GM21717 (cell line): ENCODE data around the gene ANGPTL2.

ENCODE experiments used
- ATAC-seq: cut with Tn5 transposase; IDR thresholded peaks from one replicate; pipeline ENCODE4 v1.9.1; 2021; ENCODE audit warnings: mild to moderate bottlenecking, moderate library complexity; ENCODE audit not compliant: unreplicated experiment

ANGPTL2 gene

GRCh38 chr9:127099664-127100063 lies 22.8 kb downstream of the ANGPTL2 start:
- no peak for ATAC-seq

DNA sequence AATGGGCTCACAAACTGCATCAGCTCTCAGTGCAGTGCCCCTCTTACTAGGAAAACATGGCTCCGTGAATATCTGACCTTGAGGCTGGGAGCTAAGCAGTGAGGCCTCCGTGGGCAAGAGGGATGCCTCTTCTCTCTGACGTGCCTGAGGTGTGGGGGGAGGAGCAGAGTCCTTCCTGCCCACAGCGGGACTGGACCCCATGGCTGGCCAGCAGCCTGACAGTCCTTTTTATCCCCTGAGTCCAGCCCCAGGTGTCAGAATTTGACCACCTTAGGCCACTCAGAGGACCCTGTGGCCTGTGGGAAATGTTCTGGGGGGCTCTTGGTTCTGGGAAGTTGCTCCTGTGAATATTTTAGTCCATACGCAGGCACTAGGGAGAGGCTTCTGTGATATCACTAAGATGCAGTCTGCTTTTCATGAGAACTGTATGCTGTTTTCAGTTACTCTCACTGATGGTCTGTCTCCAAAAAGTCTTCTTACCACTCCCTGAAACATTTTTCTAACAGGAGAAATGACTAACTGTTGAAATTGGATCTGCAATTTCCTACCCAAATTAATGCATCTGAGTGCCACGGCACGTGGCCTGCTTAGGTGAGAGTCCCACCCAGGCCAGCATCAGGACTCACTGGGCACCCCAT lies 23.4 kb downstream of the ANGPTL2 start:
- no peak for ATAC-seq

GRCh38 chr9:127097683-127098082 lies 24.8 kb downstream of the ANGPTL2 start:
- ATAC-seq, result no peak

- ATAC-seq, result no peak
Measured at GRCh38 chr9:127096208-127096607, 26.2 kb downstream of the ANGPTL2 start.

- no peak for ATAC-seq
Measured at GRCh38 chr9:127095411-127095810, 27.0 kb downstream of the ANGPTL2 start.

DNA sequence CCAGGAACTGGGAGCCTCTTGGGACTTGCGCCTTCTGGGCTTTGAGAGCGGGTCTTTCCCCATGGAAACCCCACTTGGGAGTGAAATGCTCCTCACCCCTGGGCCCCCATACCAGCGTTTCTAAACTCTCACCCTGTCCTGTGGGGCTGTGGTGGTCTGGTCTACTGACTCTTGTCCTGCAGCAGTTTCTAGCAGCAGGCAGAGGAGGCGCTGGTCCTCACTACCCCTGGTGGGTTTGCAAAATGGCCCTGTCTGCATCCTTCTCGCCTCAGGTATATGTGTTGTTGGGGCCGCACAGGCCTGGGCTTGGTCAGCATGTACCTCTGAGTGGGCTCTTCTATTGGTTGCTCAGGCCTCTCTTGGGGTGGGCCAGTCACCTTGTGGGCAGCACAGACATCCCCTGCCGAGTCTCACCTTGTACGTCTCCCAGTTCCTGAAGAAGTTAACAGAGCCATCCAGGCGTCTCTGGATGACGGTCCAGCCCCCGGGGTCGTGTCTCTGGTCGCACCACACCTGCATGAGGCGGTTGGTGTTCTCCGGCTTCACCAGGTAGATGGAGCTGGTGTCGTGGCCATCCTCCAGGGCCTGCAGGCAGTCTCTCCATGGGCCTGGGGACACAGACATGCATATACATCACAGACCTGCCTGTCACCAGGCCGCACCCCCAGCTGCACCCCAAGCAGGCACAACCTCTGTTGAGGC lies 29.0 kb downstream of the ANGPTL2 start:
- no peak for ATAC-seq

DNA sequence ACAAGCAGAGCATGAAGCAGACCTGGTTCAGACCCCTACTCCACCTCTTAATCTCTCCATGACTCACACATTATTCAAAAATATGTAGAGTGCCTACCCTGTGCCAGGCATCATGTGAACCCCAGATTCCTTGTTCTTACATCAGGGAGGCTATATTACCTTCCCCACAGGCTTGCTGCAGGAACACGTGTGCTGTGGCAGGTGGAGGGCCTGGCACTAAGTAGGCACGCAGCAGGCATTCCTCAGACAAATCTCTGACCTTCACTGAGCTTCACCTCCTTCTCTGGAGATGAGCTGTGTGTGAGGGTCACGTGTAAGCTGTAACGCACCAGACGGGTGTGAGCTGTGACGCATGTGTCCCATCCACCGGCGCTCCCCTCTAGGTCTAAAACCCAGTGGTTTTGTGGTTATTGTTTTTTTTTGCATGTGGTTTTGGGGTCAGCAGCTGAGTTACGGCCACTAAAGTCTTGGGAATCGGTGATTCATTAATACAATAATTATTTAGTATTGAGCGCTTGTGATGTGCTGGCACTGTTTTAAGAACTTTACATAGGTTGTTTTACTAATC lies 30.3 kb downstream of the ANGPTL2 start:
- no peak for ATAC-seq

DNA sequence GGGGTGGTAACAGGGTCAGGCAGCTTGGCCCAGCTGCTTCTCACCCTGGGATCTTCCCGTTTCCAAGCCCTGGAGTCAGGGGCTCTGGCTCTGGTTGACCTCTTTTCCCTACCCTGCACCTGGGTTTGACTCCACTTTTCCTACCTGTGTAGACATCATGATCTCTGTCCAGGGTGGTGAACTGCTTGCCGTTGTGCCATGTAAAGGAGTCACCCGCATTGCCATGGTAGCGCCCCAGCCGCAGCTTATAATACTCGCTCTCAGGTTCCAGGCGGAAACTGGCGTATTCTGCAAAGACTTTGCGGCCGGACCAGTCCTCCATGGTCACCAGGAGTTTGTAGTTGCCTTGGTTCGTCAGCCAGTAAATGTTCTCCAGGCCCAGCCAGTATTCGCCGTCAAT lies 30.9 kb downstream of the ANGPTL2 start:
- no peak for ATAC-seq

DNA sequence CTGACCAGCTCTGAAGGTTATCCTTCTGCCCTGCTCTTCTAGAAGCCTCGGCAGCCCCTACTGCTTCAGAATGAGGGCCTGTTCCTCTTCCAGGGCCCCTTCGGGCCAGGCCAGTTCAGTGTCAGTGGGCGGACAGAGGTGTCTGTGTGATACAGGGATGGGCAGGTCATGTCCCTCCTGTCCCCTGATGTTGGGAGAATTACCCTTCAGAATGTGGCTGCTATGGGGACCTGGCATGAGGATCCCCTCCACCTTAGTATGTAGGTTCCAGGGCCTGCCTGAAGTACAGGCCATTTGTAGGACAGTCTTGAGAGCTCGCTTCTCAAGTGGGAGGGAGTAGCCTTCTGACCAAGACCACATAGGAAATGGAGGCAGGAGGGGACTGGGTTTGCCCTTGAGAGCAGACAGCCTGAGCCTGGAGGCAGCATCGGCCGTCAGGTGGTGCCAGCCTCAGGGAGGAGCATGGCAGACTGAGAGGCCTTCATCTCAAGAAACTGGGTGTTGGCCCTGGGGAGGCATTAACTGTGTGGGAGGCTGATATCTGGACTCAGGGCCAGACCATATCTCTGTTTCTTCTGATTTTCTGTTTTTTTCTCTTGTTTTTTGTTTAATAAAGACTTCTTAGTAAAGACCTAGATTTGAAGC lies 32.0 kb downstream of the ANGPTL2 start:
- ATAC-seq, result no peak

DNA sequence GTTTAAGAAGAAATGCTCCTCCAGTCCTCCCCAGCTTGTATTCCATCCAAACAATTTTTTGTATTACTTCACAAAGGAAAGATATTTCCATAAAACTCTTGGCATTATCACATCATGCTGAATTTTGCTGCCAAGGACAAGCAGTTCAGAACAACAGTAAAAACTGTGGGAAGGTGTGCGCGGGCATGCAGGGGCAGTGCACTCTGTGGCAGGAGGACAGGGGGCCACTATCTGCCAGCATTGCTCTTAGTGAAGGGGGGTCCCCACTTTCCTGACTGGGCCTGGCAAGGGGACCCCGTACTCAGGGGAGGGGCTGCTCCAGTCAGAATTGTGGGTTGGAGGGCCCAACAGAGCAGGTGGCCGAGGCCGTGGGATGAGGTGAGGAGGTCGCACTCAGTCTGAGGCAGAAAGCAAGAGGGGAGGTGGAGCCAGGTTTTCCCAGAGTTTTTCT lies 32.8 kb downstream of the ANGPTL2 start:
- no peak for ATAC-seq

- no peak for ATAC-seq
Measured at GRCh38 chr9:127088724-127089615, 33.5 kb downstream of the ANGPTL2 start.

DNA sequence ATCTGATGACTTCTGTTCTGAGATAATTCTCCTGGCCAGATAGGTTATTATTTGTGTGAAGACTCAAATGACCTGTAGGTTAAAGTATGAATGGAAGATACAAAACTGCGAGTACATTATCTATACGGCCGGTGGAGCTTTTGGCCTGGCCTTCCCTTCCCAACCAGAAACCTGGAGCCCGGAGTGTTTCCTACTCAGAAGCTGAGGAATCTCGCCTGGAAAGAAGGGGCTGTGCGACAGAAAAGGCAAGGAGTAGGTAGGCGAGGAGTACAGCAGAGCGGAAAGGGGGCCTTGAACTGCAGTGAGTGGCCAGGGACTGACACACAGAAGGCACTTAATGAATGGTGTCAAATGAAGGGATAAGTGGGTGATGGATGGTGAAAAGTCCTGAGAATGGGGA lies 34.6 kb downstream of the ANGPTL2 start:
- no peak for ATAC-seq

DNA sequence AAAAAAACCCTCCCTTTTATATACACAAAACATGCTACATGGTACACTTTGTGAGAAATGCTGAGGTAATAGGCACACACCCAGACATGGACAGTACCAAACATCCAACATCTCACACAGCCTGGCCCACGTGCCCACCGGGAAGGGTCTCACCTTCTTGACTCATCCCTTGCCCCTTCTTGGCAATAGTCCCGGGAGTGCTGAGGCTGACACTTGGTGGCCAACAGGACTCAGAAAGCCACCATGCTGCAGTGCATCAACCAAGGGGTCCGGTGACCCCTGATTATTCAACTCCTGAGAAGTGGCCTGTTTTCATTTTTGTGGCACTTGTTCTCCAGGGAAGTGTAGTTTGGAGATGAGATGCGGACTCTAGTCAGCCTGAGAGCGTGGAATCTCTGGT lies 35.0 kb downstream of the ANGPTL2 start:
- no peak for ATAC-seq

DNA sequence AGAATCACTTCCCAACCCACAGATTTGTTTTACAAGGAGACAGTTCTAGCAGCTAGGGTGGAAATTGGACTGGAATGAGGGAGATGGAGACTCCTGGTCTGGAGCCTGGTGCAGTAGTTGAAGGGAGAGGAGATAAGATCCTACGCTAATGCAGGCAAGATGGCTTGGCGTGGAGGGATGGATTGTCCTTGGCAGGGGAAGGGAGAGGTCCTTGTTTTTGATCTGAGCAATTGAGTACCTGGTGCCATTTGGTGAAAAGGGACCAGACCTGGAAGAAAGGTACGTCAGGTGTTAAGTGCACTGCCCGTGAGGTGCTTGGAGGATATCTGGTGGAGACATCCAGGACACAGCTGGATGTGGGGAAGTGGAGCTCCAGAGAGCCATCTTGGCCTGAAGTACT lies 35.7 kb downstream of the ANGPTL2 start:
- no peak for ATAC-seq

DNA sequence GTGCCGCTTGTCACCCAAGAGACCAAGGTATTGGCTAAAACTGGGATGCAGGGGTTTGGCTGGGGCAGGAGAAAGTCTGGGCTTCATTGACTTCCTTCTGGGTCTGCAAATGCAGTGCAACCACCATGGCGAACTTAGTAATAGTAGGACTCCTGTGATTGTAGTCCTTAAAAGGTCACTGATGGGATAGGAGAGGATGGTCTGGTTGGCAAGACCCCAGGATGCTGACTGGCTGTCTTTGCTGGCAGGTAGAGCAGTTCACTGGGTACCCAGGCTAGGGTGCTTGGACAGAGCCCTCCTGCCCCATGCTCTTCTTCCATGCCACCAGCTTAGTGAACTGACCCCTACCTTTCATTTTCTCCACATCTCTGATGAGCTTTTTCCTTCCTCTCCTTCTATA lies 37.2 kb downstream of the ANGPTL2 start:
- ATAC-seq, result no peak

DNA sequence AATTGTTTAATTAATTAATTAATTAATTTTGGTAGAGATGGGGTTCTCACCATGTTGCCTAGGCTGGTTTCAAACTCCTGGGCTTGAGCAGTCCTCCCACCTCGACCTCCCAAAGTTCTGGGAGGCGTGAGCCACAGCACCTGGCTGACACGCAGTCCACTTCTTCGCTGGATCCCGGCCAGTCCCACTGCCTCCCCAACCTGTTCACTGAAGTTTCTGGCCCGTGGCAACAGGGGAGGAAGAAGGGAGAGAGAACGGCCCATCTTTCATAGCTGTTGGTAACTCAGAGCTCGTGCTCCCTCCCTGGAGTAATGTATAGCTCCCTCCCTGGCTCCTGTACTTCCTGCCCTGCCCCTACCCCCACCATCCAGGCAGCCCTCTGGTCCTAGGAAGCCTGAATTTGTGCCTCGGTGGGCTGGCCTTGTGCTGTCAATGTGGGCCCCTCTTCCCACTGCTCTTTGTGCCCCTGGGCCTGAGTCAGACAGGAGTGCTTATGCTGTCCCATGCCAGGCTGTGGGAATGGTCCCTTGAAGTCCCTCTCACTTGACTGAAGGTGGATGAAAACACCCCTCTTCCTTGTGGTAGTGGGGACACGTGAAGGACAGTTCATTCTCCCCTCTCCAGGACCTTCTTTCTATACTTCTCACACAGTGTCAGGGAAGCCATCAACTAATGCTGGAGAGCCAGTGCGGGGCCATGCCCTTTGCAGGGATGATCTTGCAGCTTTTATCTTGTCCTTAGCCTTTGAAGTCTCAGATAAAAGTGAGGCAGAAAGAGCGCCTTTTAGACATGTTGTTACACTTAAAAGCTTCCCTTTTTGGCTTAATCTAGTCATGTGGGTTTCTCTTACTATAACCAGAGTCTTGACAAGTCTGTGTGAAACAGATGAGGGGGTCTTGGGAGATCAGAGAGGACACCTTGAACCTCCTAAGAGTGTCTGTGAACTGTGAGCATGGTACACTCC lies 38.1 kb downstream of the ANGPTL2 start:
- ATAC-seq, result no peak

GRCh38 chr9:127083138-127083980 lies 39.1 kb downstream of the ANGPTL2 start:
- ATAC-seq, result no peak

DNA sequence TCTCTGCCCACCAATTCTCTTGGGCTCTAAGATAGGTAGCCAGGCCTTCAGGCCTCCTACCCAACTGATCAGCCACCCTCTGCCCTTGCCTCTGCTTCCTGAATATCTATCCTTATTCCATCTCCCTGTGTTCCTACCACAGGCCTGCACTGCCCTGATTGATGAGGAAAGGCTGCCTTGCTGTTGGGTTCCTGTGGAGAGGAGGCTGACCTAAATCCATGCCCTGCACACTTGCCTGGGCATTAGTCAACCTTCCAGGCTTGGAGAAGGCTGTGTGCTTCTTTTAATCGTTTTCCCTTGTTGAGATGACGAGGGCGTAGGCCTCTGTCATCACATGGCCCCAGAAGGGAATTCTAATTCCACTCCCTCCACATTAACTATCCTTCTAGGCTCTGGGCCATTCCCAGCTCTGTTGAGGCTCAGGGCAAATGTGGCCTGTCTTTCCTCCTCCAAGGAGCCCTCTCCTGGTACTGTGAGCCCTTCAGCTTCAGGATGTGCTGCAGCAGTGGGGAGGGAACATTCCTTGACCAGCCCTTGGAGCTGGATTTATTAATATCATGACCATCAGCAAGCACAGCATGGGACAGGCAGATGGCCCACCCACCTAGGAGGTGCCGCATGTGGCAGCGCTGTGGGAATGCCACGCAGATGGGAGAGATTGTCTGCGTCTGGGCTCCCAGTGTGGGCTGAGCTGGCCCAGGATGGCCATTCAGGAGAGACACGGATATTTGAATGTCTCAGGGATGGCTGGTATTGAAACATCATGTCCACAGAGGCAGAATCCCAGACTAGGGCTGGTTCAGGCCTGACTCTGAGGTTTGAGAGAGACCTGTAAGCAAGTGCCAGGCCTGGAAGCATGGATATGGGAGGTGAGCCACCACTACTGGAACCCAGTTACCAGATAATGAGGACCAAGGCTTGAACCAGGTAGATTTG lies 40.9 kb downstream of the ANGPTL2 start:
- no peak for ATAC-seq
